Cardiac muscle cell (in vitro differentiated cells and primary cell): ENCODE data around the gene SPOP. TPM values are rescaled to one million over a fixed set of nuclear protein-coding genes. Genes with fewer than 3 reads are reported as not detected.
A peak's percentile ranks its signal among the peaks of the same experiment; 100 is the strongest.

ENCODE experiments used
- DNase-seq, 2 donors: peaks; one replicate each; pipeline versions ENCODE4 v3.0.0 to v3.0.0-alpha.2; 2010 to 2017; ENCODE audit warnings: low read depth in 1 of 2, low spot score in 1 of 2
- H3K27ac ChIP-seq: fragments of 200-600 bp; sonication (generic); 2 replicates; pipeline ENCODE4 v1.5.1; 2016
- H3K27me3 ChIP-seq: fragments of 200-600 bp; sonication (generic); 2 replicates; pipeline ENCODE4 v1.6.0; 2016; ENCODE audit warnings: control low read depth
- H3K36me3 ChIP-seq: fragments of 200-600 bp; sonication (generic); 2 replicates; pipeline ENCODE4 v1.5.1; 2016; ENCODE audit warnings: control low read depth
- H3K4me1 ChIP-seq: fragments of 200-600 bp; sonication (generic); 2 replicates; pipeline ENCODE4 v1.8.1; 2017; ENCODE audit warnings: low read depth, mild to moderate bottlenecking, mixed run types
- H3K4me3 ChIP-seq: fragments of 200-600 bp; sonication (generic); 2 replicates; pipeline ENCODE4 v1.5.1; 2016; ENCODE audit warnings: mild to moderate bottlenecking
- H3K9me3 ChIP-seq: fragments of 200-600 bp; sonication (generic); 2 replicates; pipeline ENCODE4 v1.5.1; 2017; ENCODE audit warnings: low read depth, mild to moderate bottlenecking, control low read depth
- polyA plus RNA-seq: library from polyadenylated mRNA; unstranded; fragments of >200 nt; fragmentation: Nextera tagmentation; extraction: Ambion mirVana; gene quantifications from 2 replicates; pipeline ENCODE4 v1.2.1, GENCODE V29; 2016
- total RNA-seq: library from RNA; depleted of rRNA; stranded (reverse); fragments of >200 nt; gene quantifications from 2 replicates; pipeline ENCODE4 v1.2.3, GENCODE V29; 2016
- TF ChIP-seq, protein P1 (sequence below): IDR thresholded peaks from 2 replicates; pipeline ENCODE4 v1.5.1; 2012; ENCODE audit warnings: low read depth, mild to moderate bottlenecking, low read length

The SPOP gene
- total and polyA plus RNA-seq, 2 experiments from 2014 or later = 54.4 to 111 TPM

- Histone ChIP-seq H3K4me1 (no peaks in the 10 kb centered on the region), H3K9me3 (no peaks in the 10 kb centered on the region), H3K27me3 (peaks cover 7% of the 10 kb centered on the region), H3K36me3 (no peaks in the 10 kb centered on the region), H3K27ac (no peak overlapping the region), H3K4me3 (no peak overlapping the region)
- peak; percentile 58 to 74 for DNase-seq
- TF ChIP-seq, protein P1, sequence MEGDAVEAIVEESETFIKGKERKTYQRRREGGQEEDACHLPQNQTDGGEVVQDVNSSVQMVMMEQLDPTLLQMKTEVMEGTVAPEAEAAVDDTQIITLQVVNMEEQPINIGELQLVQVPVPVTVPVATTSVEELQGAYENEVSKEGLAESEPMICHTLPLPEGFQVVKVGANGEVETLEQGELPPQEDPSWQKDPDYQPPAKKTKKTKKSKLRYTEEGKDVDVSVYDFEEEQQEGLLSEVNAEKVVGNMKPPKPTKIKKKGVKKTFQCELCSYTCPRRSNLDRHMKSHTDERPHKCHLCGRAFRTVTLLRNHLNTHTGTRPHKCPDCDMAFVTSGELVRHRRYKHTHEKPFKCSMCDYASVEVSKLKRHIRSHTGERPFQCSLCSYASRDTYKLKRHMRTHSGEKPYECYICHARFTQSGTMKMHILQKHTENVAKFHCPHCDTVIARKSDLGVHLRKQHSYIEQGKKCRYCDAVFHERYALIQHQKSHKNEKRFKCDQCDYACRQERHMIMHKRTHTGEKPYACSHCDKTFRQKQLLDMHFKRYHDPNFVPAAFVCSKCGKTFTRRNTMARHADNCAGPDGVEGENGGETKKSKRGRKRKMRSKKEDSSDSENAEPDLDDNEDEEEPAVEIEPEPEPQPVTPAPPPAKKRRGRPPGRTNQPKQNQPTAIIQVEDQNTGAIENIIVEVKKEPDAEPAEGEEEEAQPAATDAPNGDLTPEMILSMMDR = no peak
These were observed 111.9 kb downstream of the SPOP start for GRCh38 chr17:49565948-49566491.

GRCh38 chr17:49564638-49565037, 113.3 kb downstream of the SPOP start:
- H3K4me1 ChIP-seq = no peaks in the 10 kb centered on the region
- no peaks in the 10 kb centered on the region for H3K9me3 ChIP-seq
- H3K27me3 ChIP-seq = peaks cover under 1% of the 10 kb centered on the region
- TF ChIP-seq, protein P1 = no peak
- DNase-seq = no peak
- H3K36me3 ChIP-seq = no peaks in the 10 kb centered on the region
- H3K27ac ChIP-seq = no peak overlapping the region
- no peak overlapping the region for H3K4me3 ChIP-seq

DNA sequence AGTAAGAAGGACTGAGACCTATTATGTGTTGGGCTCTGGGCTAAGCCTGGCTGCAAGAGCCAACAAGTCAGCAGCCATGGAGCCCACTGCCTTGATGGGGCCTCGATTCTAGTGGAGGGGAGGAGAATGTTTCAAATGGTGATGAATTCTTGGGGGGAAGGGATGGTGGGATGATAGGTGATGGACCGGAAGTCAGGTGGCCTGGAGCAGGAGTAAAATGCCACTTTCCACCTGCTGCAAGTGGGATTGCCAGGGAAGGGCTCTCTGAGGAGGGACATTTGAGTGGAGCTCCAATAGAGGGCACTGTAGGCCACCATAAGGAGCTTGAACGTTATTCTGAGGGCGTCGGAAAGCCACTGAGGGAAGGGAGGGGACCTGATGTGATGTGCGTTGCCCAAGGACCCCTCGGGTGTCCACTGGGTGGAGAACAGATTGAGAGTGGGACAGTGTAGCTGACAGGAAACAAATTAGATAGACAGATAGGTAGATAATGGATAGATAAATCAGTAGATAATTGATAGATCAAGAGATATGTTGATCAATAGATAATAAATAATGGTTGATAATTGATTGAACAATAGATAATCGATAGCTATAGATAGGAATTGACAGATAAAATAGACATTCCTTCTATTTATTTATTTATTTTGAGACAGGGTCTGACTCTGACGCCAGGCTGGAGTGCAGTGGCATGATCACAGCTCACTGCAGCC, 120.4 kb downstream of the SPOP start:
- Histone ChIP-seq H3K27ac (no peak overlapping the region), H3K4me3 (no peak overlapping the region), H3K9me3 (no peaks in the 10 kb centered on the region), H3K27me3 (peaks cover 20% of the 10 kb centered on the region), H3K4me1 (no peaks in the 10 kb centered on the region), H3K36me3 (no peaks in the 10 kb centered on the region)
- peak; percentile 73 to 86 for DNase-seq
- TF ChIP-seq, protein P1 = peak; percentile 73

DNA sequence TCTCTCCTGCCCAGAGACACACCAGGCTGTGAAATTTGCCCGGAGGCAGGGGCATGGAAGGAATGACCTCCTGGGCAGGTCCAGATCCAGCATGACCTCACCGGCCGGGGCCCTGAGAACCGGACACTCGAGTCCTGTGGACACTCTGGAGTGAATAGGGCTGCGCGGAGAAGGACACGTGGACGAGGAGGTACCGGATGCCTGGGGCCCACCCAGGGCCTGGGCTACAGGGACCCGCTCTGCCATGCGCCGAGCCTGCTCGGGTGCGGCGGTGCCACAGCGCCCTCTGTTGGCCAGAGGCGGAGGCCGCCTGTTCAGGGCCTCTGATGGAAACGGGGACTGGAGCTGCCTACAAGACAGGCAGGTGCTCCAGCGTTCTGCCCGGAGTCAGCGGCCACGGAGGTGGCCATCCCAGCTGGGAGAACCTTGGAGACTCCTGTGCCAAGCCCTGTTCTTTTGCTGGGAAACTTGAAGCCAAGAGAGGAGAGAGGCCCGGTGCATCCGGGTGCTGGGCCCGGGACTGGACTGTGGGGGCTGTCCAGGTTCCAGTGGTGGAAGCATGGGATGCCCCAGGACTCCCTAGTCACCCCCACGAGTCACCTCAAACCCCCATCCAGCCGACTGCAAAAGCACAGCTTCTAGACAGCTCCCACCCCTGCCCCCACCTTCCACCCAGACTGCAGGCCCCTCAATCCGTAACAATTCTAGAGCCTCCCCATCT, 121.5 kb downstream of the SPOP start:
- H3K27me3 ChIP-seq = peaks cover 20% of the 10 kb centered on the region
- no peak overlapping the region for H3K27ac ChIP-seq
- peak; percentile 80 for DNase-seq
- H3K9me3 ChIP-seq = no peaks in the 10 kb centered on the region
- TF ChIP-seq, protein P1 = peak; percentile 99
- no peaks in the 10 kb centered on the region for H3K4me1 ChIP-seq
- H3K4me3 ChIP-seq = no peak overlapping the region
- H3K36me3 ChIP-seq = no peaks in the 10 kb centered on the region

GRCh38 chr17:49555495-49556222, 122.2 kb downstream of the SPOP start:
- Histone ChIP-seq H3K4me3 (no peak overlapping the region), H3K27me3 (peaks cover 20% of the 10 kb centered on the region), H3K27ac (no peak overlapping the region), H3K9me3 (no peaks in the 10 kb centered on the region), H3K36me3 (no peaks in the 10 kb centered on the region), H3K4me1 (no peaks in the 10 kb centered on the region)
- TF ChIP-seq, protein P1 = no peak
- DNase-seq = no peak
